HEK293 (cell line): ENCODE results near the gene EXO5.

ENCODE experiments used
- FEZF1 ChIP-seq: fragments of 450-650 bp; formaldehyde crosslinking; IDR thresholded peaks from 2 replicates; pipeline ENCODE4 v1.5.1; 2016; ENCODE audit warnings: missing biosample characterization, missing genetic modification characterization
- GLIS1 ChIP-seq: fragments of 450-650 bp; formaldehyde crosslinking; IDR thresholded peaks from 2 replicates; pipeline ENCODE4 v1.5.1; 2016; ENCODE audit warnings: missing biosample characterization, missing genetic modification characterization
- HOXC10 ChIP-seq: sonication (generic); formaldehyde crosslinking; IDR thresholded peaks from 2 replicates; pipeline ENCODE4 v1.8.1; 2023; ENCODE audit warnings: mild to moderate bottlenecking, missing genetic modification reagents
- KLF1 ChIP-seq: fragments of 450-650 bp; formaldehyde crosslinking; IDR thresholded peaks from 2 replicates; pipeline ENCODE4 v1.5.1; 2016; ENCODE audit warnings: missing biosample characterization, missing genetic modification characterization
- KLF10 ChIP-seq: fragments of 450-650 bp; IDR thresholded peaks from 2 replicates; pipeline ENCODE4 v1.5.1; 2018; ENCODE audit warnings: missing biosample characterization, mild to moderate bottlenecking, missing genetic modification characterization
- OSR2 ChIP-seq: fragments of 450-650 bp; formaldehyde crosslinking; IDR thresholded peaks from 2 replicates; pipeline ENCODE4 v1.5.1; 2016; ENCODE audit warnings: missing biosample characterization, missing genetic modification characterization
- OVOL3 ChIP-seq: fragments of 450-650 bp; formaldehyde crosslinking; IDR thresholded peaks from 2 replicates; pipeline ENCODE4 v1.5.1; 2016; ENCODE audit warnings: missing biosample characterization, missing genetic modification characterization
- PATZ1 ChIP-seq: fragments of 450-650 bp; formaldehyde crosslinking; IDR thresholded peaks from 2 replicates; pipeline ENCODE4 v1.5.1; 2016; ENCODE audit warnings: missing biosample characterization, missing genetic modification characterization
- SP3 ChIP-seq: fragments of 450-650 bp; formaldehyde crosslinking; IDR thresholded peaks from 2 replicates; pipeline ENCODE4 v1.5.1; 2016; ENCODE audit warnings: missing biosample characterization, missing genetic modification characterization
- ZEB2 ChIP-seq: fragments of 450-650 bp; formaldehyde crosslinking; IDR thresholded peaks from 2 replicates; pipeline ENCODE4 v1.5.1; 2016; ENCODE audit warnings: missing biosample characterization, missing genetic modification characterization
- ZFHX2 ChIP-seq: fragments of 450-650 bp; formaldehyde crosslinking; conservative IDR thresholded peaks from 2 replicates; pipeline ENCODE4 v1.5.1; 2016; ENCODE audit warnings: missing biosample characterization, missing genetic modification characterization
- ZFP69B ChIP-seq: fragments of 450-650 bp; formaldehyde crosslinking; IDR thresholded peaks from 2 replicates; pipeline ENCODE4 v1.5.1; 2016; ENCODE audit warnings: missing biosample characterization, missing genetic modification characterization
- ZNF132 ChIP-seq: fragments of 450-650 bp; formaldehyde crosslinking; IDR thresholded peaks from 2 replicates; pipeline ENCODE4 v1.5.1; 2017; ENCODE audit warnings: missing biosample characterization, missing genetic modification characterization, borderline replicate concordance
- ZNF169 ChIP-seq: fragments of 450-650 bp; formaldehyde crosslinking; IDR thresholded peaks from 2 replicates; pipeline ENCODE4 v1.5.1; 2016; ENCODE audit warnings: missing biosample characterization, missing genetic modification characterization
- ZNF174 ChIP-seq: fragments of 450-650 bp; formaldehyde crosslinking; IDR thresholded peaks from 2 replicates; pipeline ENCODE4 v1.5.0; 2017; ENCODE audit warnings: missing biosample characterization, mild to moderate bottlenecking, missing genetic modification characterization
- ZNF19 ChIP-seq: fragments of 450-650 bp; formaldehyde crosslinking; IDR thresholded peaks from 2 replicates; pipeline ENCODE4; 2016; ENCODE audit warnings: missing biosample characterization, missing genetic modification characterization, low read depth
- ZNF214 ChIP-seq: fragments of 450-650 bp; formaldehyde crosslinking; IDR thresholded peaks from 2 replicates; pipeline ENCODE4 v1.5.1; 2017; ENCODE audit warnings: missing biosample characterization, mild to moderate bottlenecking, missing genetic modification characterization, borderline replicate concordance
- ZNF239 ChIP-seq: fragments of 450-650 bp; formaldehyde crosslinking; IDR thresholded peaks from 2 replicates; pipeline ENCODE4 v1.5.1; 2016; ENCODE audit warnings: missing biosample characterization, missing genetic modification characterization
- ZNF24 ChIP-seq: fragments of 450-650 bp; formaldehyde crosslinking; IDR thresholded peaks from 2 replicates; pipeline ENCODE4 v1.5.1; 2016; ENCODE audit warnings: missing biosample characterization, missing genetic modification characterization
- ZNF266 ChIP-seq: fragments of 450-650 bp; formaldehyde crosslinking; IDR thresholded peaks from 2 replicates; pipeline ENCODE4 v1.5.1; 2016; ENCODE audit warnings: missing biosample characterization, missing genetic modification characterization, low read depth
- ZNF521 ChIP-seq: fragments of 450-650 bp; formaldehyde crosslinking; IDR thresholded peaks from 2 replicates; pipeline ENCODE4 v1.5.1; 2017; ENCODE audit warnings: missing biosample characterization, mild to moderate bottlenecking, missing genetic modification characterization
- ZNF560 ChIP-seq: fragments of 450-650 bp; formaldehyde crosslinking; IDR thresholded peaks from 2 replicates; pipeline ENCODE4 v1.5.1; 2017; ENCODE audit warnings: missing biosample characterization, missing genetic modification characterization, borderline replicate concordance
- ZNF596 ChIP-seq: fragments of 450-650 bp; IDR thresholded peaks from 2 replicates; pipeline ENCODE4 v1.5.0; 2018; ENCODE audit warnings: missing biosample characterization, mild to moderate bottlenecking, missing genetic modification characterization, moderate library complexity
- ZNF670 ChIP-seq: fragments of 450-650 bp; formaldehyde crosslinking; IDR thresholded peaks from 2 replicates; pipeline ENCODE4 v1.5.1; 2016; ENCODE audit warnings: missing biosample characterization, missing genetic modification characterization, low read depth
- ZNF776 ChIP-seq: fragments of 450-650 bp; formaldehyde crosslinking; IDR thresholded peaks from 2 replicates; pipeline ENCODE4 v1.5.0; 2017; ENCODE audit warnings: missing biosample characterization, missing genetic modification characterization, borderline replicate concordance
- ZNF791 ChIP-seq: fragments of 450-650 bp; formaldehyde crosslinking; IDR thresholded peaks from 2 replicates; pipeline ENCODE4 v1.5.1; 2016; ENCODE audit warnings: missing biosample characterization, missing genetic modification characterization
- ZNF843 ChIP-seq: fragments of 450-650 bp; formaldehyde crosslinking; IDR thresholded peaks from 2 replicates; pipeline ENCODE4 v1.5.1; 2016; ENCODE audit warnings: missing biosample characterization, missing genetic modification characterization
- TF ChIP-seq, protein P1 (sequence below): fragments of 450-650 bp; formaldehyde crosslinking; conservative IDR thresholded peaks from 2 replicates; pipeline ENCODE4 v1.5.1; 2016; ENCODE audit warnings: low read depth, missing biosample characterization, missing genetic modification characterization
- TF ChIP-seq, protein P2 (sequence below): fragments of 450-650 bp; formaldehyde crosslinking; IDR thresholded peaks from 2 replicates; pipeline ENCODE4 v1.5.1; 2016; ENCODE audit warnings: missing biosample characterization, missing genetic modification characterization

EXO5 gene

DNA sequence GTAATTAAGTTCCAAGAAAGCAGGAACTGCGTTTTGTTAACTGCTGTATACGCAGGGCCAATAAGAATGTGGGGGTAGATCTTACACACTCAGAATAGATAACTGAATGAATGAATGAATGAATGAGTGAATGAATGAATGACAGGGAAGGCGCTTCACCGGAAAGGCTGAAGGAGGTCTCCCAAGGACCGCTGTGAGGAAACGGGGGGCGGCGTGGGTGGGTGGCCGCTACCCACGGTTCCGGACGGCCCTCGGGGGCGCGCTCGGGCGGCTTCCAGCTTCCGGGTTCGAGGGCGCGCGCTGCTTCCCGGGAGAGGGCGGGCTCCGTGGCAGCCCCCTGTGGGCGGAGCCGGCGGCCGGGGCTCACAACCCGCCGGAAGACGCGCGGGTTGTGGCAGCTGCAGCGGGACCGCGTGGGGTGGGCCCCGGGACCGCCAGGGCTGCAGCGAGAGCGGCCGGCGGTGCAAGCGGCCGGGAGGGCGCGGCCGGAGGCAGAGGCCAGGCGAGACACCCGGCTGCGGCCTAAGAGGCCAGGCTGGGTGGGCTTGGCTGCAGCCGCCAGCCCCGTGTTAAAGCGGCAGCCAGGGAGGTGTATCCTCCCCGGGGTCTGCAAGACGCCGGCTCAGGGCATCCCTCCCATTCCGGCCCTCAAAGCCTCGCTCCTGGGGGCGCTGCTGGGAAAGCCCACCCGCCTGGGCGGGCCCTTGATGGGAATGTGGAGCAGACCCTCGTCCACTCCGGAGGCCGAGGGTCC, 31.5 kb upstream of the EXO5 start, which contains the start of gene ZFP69 (continued):
- no peak for TF ChIP-seq FEZF1 (tag by site-specific recombination)
- TF ChIP-seq GLIS1 = peak; percentile 67
- no peak for TF ChIP-seq ZNF670
- no peak for TF ChIP-seq ZNF843 (tag by site-specific recombination)
- TF ChIP-seq HOXC10 (CRISPR knock-in tag) = no peak
- 0 out of 2 replicates have a peak, but pooled peaks have one; percentile 28 for TF ChIP-seq KLF10
- no peak for TF ChIP-seq OVOL3
- TF ChIP-seq, protein P1, sequence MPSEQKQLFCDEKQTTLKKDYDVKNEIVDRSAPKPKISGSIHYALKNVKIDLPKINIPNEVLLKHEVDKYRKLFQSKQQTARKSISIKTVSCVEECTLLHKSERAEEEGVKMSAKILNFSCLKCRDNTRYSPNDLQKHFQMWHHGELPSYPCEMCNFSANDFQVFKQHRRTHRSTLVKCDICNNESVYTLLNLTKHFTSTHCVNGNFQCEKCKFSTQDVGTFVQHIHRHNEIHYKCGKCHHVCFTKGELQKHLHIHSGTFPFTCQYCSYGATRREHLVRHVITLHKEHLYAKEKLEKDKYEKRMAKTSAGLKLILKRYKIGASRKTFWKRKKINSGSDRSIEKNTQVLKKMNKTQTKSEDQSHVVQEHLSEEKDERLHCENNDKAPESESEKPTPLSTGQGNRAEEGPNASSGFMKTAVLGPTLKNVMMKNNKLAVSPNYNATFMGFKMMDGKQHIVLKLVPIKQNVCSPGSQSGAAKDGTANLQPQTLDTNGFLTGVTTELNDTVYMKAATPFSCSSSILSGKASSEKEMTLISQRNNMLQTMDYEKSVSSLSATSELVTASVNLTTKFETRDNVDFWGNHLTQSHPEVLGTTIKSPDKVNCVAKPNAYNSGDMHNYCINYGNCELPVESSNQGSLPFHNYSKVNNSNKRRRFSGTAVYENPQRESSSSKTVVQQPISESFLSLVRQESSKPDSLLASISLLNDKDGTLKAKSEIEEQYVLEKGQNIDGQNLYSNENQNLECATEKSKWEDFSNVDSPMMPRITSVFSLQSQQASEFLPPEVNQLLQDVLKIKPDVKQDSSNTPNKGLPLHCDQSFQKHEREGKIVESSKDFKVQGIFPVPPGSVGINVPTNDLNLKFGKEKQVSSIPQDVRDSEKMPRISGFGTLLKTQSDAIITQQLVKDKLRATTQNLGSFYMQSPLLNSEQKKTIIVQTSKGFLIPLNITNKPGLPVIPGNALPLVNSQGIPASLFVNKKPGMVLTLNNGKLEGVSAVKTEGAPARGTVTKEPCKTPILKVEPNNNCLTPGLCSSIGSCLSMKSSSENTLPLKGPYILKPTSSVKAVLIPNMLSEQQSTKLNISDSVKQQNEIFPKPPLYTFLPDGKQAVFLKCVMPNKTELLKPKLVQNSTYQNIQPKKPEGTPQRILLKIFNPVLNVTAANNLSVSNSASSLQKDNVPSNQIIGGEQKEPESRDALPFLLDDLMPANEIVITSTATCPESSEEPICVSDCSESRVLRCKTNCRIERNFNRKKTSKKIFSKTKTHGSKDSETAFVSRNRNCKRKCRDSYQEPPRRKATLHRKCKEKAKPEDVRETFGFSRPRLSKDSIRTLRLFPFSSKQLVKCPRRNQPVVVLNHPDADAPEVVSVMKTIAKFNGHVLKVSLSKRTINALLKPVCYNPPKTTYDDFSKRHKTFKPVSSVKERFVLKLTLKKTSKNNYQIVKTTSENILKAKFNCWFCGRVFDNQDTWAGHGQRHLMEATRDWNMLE = peak; percentile 68
- TF ChIP-seq ZNF169 (tag by site-specific recombination) = no peak
- TF ChIP-seq ZNF596 (tag by site-specific recombination) = peak; percentile 15; the same call in 1 of the 2 replicates
- TF ChIP-seq ZNF132 = no peak
- TF ChIP-seq ZNF214 (tag by site-specific recombination) = no peak
- no peak for TF ChIP-seq ZNF239 (tag by site-specific recombination)
- TF ChIP-seq ZFP69B (tag by site-specific recombination) = peak; percentile 93
- TF ChIP-seq PATZ1 (tag by site-specific recombination) = peak; percentile 87
- no peak for TF ChIP-seq ZNF791 (tag by site-specific recombination)
- TF ChIP-seq ZNF560 (tag by site-specific recombination) = no peak
- peak; percentile 68 for TF ChIP-seq SP3 (tag by site-specific recombination)
- TF ChIP-seq ZNF521 (tag by site-specific recombination) = no peak
- no peak for TF ChIP-seq ZNF266 (tag by site-specific recombination)
- TF ChIP-seq ZEB2 (tag by site-specific recombination) = peak; percentile 44; the same call in 1 of the 2 replicates
- TF ChIP-seq ZNF24 (tag by site-specific recombination) = peak; percentile 100
- 0 out of 2 replicates have a peak, but pooled peaks have one; percentile 14 for TF ChIP-seq OSR2 (tag by site-specific recombination)
- TF ChIP-seq ZNF19 (tag by site-specific recombination) = no peak
- TF ChIP-seq, protein P2, sequence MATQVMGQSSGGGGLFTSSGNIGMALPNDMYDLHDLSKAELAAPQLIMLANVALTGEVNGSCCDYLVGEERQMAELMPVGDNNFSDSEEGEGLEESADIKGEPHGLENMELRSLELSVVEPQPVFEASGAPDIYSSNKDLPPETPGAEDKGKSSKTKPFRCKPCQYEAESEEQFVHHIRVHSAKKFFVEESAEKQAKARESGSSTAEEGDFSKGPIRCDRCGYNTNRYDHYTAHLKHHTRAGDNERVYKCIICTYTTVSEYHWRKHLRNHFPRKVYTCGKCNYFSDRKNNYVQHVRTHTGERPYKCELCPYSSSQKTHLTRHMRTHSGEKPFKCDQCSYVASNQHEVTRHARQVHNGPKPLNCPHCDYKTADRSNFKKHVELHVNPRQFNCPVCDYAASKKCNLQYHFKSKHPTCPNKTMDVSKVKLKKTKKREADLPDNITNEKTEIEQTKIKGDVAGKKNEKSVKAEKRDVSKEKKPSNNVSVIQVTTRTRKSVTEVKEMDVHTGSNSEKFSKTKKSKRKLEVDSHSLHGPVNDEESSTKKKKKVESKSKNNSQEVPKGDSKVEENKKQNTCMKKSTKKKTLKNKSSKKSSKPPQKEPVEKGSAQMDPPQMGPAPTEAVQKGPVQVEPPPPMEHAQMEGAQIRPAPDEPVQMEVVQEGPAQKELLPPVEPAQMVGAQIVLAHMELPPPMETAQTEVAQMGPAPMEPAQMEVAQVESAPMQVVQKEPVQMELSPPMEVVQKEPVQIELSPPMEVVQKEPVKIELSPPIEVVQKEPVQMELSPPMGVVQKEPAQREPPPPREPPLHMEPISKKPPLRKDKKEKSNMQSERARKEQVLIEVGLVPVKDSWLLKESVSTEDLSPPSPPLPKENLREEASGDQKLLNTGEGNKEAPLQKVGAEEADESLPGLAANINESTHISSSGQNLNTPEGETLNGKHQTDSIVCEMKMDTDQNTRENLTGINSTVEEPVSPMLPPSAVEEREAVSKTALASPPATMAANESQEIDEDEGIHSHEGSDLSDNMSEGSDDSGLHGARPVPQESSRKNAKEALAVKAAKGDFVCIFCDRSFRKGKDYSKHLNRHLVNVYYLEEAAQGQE (tag by site-specific recombination) = no peak
- no peak for TF ChIP-seq ZNF174 (tag by site-specific recombination)
- no peak; the same call in 1 of the 2 replicates for TF ChIP-seq KLF1 (tag by site-specific recombination)
- peak; percentile 96 for TF ChIP-seq ZFHX2 (tag by site-specific recombination)
- TF ChIP-seq ZNF776 (tag by site-specific recombination) = no peak
